K562 (cell line): Measurements from ENCODE around the gene MSH2. TPM values are rescaled to one million over a fixed set of nuclear protein-coding genes. Genes with fewer than 3 reads are reported as not detected.
A peak's percentile ranks its signal among the peaks of the same experiment; 100 is the strongest.

Experiments
- CTBP1 ChIP-seq: fragments of 450-650 bp; IDR thresholded peaks from 2 replicates; pipeline ENCODE4 v1.6.1; 2016; ENCODE audit warnings: borderline replicate concordance
- CTCF ChIP-seq, 3 experiments: IDR thresholded peaks in 2 of 3; conservative IDR thresholded peaks in 1 of 3; 2 replicates each; pipeline ENCODE4 v1.5.1; 2011 to 2012; ENCODE audit warnings: low read length in 3 of 3, mild to moderate bottlenecking in 3 of 3, control low read depth in 2 of 3, improper control_type of control experiment in 1 of 3, inconsistent platforms in 1 of 3, low read depth in 1 of 3, mixed read lengths in 1 of 3, moderate library complexity in 1 of 3; ENCODE audit not compliant: insufficient read depth in 2 of 3
- GATA2 ChIP-seq: sonication (generic); formaldehyde crosslinking; IDR thresholded peaks from 2 replicates; pipeline ENCODE4 v1.4.0; 2020; ENCODE audit warnings: mild to moderate bottlenecking, missing genetic modification reagents
- HDAC2 ChIP-seq: fragments of 450-650 bp; IDR thresholded peaks from 2 replicates; pipeline ENCODE4 v1.6.1; 2016; ENCODE audit warnings: mild to moderate bottlenecking
- HLTF ChIP-seq: fragments of 450-650 bp; IDR thresholded peaks from 2 replicates; pipeline ENCODE4 v1.6.1; 2016
- ID3 ChIP-seq, 2 experiments: fragments of 250-450 bp in 1 of 2; fragments of 450-650 bp in 1 of 2; sonication (Bioruptor Pico) in 1 of 2; IDR thresholded peaks; 2 replicates each; pipeline versions ENCODE4 v1.6.1 to v1.8.0; 2016 to 2021; ENCODE audit warnings: mild to moderate bottlenecking in 2 of 2, moderate library complexity in 2 of 2, missing compliant biosample characterization in 1 of 2, missing genetic modification characterization in 1 of 2
- JUND ChIP-seq, 2 experiments: IDR thresholded peaks; 2 replicates in 1 of 2; 3 replicates in 1 of 2; pipeline ENCODE4 v1.6.1; 2011; ENCODE audit warnings: borderline replicate concordance in 2 of 2, low read depth in 2 of 2, low read length in 2 of 2, improper control_type of control experiment in 1 of 2, missing biosample characterization in 1 of 2, missing genetic modification characterization in 1 of 2, missing genetic modification reagents in 1 of 2
- KDM1A ChIP-seq, 2 experiments: fragments of 450-650 bp; IDR thresholded peaks; 2 replicates each; pipeline ENCODE4 v1.6.1; 2016; ENCODE audit warnings: mild to moderate bottlenecking in 2 of 2
- KDM2B ChIP-seq: fragments of 250-450 bp; sonication (Bioruptor Pico); IDR thresholded peaks from 2 replicates; pipeline ENCODE4 v1.8.0; 2021; ENCODE audit warnings: mild to moderate bottlenecking, moderate library complexity
- MEIS2 ChIP-seq: fragments of 450-650 bp; IDR thresholded peaks from 2 replicates; pipeline ENCODE4 v1.6.1; 2014; ENCODE audit warnings: mild to moderate bottlenecking; ENCODE audit not compliant: partially characterized antibody
- MTA3 ChIP-seq: fragments of 450-650 bp; formaldehyde crosslinking; IDR thresholded peaks from 2 replicates; pipeline ENCODE4 v1.6.1; 2017; ENCODE audit warnings: mild to moderate bottlenecking, borderline replicate concordance
- NBN ChIP-seq: fragments of 450-650 bp; IDR thresholded peaks from 2 replicates; pipeline ENCODE4 v1.6.1; 2016; ENCODE audit warnings: low read depth, mild to moderate bottlenecking
- NFRKB ChIP-seq: fragments of 450-650 bp; IDR thresholded peaks from 2 replicates; pipeline ENCODE4 v1.6.1; 2016; ENCODE audit warnings: low read depth
- NRF1 ChIP-seq, 2 experiments: fragments of 450-650 bp; IDR thresholded peaks in 1 of 2; conservative IDR thresholded peaks in 1 of 2; 2 replicates each; pipeline ENCODE4 v1.6.1; 2014; ENCODE audit warnings: mild to moderate bottlenecking in 2 of 2
- SMARCA4 ChIP-seq: fragments of 450-650 bp; IDR thresholded peaks from 2 replicates; pipeline ENCODE4 v1.6.1; 2016
- SPI1 ChIP-seq: IDR thresholded peaks from 2 replicates; pipeline ENCODE4 v1.6.1; 2011; ENCODE audit warnings: low read depth, low read length, control low read depth, borderline replicate concordance
- TCF3 ChIP-seq: sonication (generic); formaldehyde crosslinking; IDR thresholded peaks from 2 replicates; pipeline ENCODE4 v1.4.0; 2020; ENCODE audit warnings: mild to moderate bottlenecking, missing genetic modification reagents
- ZNF347 ChIP-seq: fragments of 450-650 bp; formaldehyde crosslinking; IDR thresholded peaks from 2 replicates; pipeline ENCODE4 v1.4.0; 2020; ENCODE audit warnings: low read depth, mild to moderate bottlenecking, moderate library complexity
- ZNF511 ChIP-seq: sonication (generic); formaldehyde crosslinking; IDR thresholded peaks from 2 replicates; pipeline ENCODE4 v1.8.0; 2022; ENCODE audit warnings: mild to moderate bottlenecking, missing genetic modification reagents
- ZNF583 ChIP-seq: fragments of 250-450 bp; sonication (Bioruptor Pico); IDR thresholded peaks from 2 replicates; pipeline ENCODE4 v1.4.0; 2020
- ZNF586 ChIP-seq: fragments of 450-650 bp; formaldehyde crosslinking; conservative IDR thresholded peaks from 2 replicates; pipeline ENCODE4 v1.4.0; 2020; ENCODE audit warnings: mild to moderate bottlenecking, moderate library complexity
- ZNF592 ChIP-seq: fragments of 450-650 bp; IDR thresholded peaks from 2 replicates; pipeline ENCODE4 v1.6.1; 2017; ENCODE audit warnings: antibody characterized with exemption, mild to moderate bottlenecking
- polyA plus RNA-seq, 8 experiments: library from polyadenylated mRNA; depleted of rRNA in 4 of 8; stranded (reverse) in 5 of 8; unstranded in 3 of 8; fragments of >200 nt; fragmentation: Nextera tagmentation in 2 of 8; fragmentation: Illumina TruSeq in 1 of 8; extraction: Ambion mirVana in 2 of 8; extraction: Trizol in 1 of 8; gene quantifications; 2 replicates each; pipeline versions ENCODE4 v1.2.1 to v1.2.3, GENCODE V29; 2011 to 2014; ENCODE audit warnings: inconsistent platforms in 1 of 8, missing spikeins in 1 of 8
- total RNA-seq, 7 experiments: library from RNA; depleted of rRNA in 6 of 7; stranded (reverse); fragments of >200 nt in 6 of 7; fragmentation: Illumina TruSeq in 2 of 7; extraction: Trizol in 2 of 7; gene quantifications; 2 replicates each; pipeline versions ENCODE4 v1.2.1 to v1.2.3, GENCODE V29; 2011 to 2021; ENCODE audit warnings: low replicate concordance in 1 of 7

The MSH2 gene
- total and polyA plus RNA-seq, 9 of the 15 experiments (the other 6 are each of a cell fraction or from before 2014, with no cell fraction given) = 51.8 to 139 (median 113) TPM

- 0 out of 2 replicates have a peak, but pooled peaks have one; percentile 32 for TF ChIP-seq ZNF511 (CRISPR knock-in tag)
- peak; percentile 45; the same call in 1 of the 2 replicates for TF ChIP-seq NBN
- no peak for TF ChIP-seq KDM2B
- peak; percentile 38; the same call in 1 of the 2 replicates for TF ChIP-seq TCF3 (CRISPR knock-in tag)
- peak; percentile 82 for TF ChIP-seq ZNF592
- TF ChIP-seq GATA2 (CRISPR knock-in tag) = peak; percentile 58
- TF ChIP-seq HDAC2 = peak; percentile 44; the same call in 1 of the 2 replicates
- peak; percentile 49; the same call in 1 of the 2 replicates for TF ChIP-seq ZNF583
- peak; percentile 26; the same call in 1 of the 2 replicates for TF ChIP-seq MTA3
- TF ChIP-seq SPI1 = peak; percentile 53; the same call in 1 of the 2 replicates
- TF ChIP-seq ZNF586 (CRISPR knock-in tag) = no peak
- peak in 1 of 2 experiments; percentile 46; a peak in 2 of 4 replicates for TF ChIP-seq KDM1A (IDR thresholded peaks at IDR 0.05)
- peak; percentile 17; the same call in 1 of the 2 replicates for TF ChIP-seq JUND (IDR thresholded peaks at IDR 0.05; ENCODE audit: borderline replicate concordance, low read depth, low read length)
- peak; percentile 59; the same call in 1 of the 3 replicates for TF ChIP-seq JUND (tag; IDR thresholded peaks at IDR 0.05; ENCODE audit: borderline replicate concordance, low read depth, low read length)
- peak; percentile 41 for TF ChIP-seq MEIS2
- TF ChIP-seq ZNF347 = no peak
- TF ChIP-seq NFRKB = peak; percentile 35; the same call in 1 of the 2 replicates
- TF ChIP-seq ID3 (CRISPR knock-in tag; IDR thresholded peaks at IDR 0.05) = no peak
- TF ChIP-seq ID3 (tag; IDR thresholded peaks at IDR 0.05) = peak; percentile 46; the same call in 1 of the 2 replicates
- peak; percentile 37; the same call in 1 of the 2 replicates for TF ChIP-seq HLTF
- TF ChIP-seq CTCF (IDR thresholded peaks at IDR 0.05 in 2 of 3, conservative IDR thresholded peaks at IDR 0.05 in 1 of 3; ENCODE audit: insufficient read depth in 2 of 3, low read depth in 1 of 3, low read length in 3 of 3) = no peak
- TF ChIP-seq NRF1 (conservative IDR thresholded peaks at IDR 0.05 in 1 of 2, IDR thresholded peaks at IDR 0.05 in 1 of 2) = no peak
- TF ChIP-seq CTBP1 = peak; percentile 67; the same call in 1 of the 2 replicates
- TF ChIP-seq SMARCA4 = peak; percentile 73
Observed at GRCh38 chr2:47359375-47359868, 43.5 kb upstream of the MSH2 start (continued).
